IMR-90 (cell line): ENCODE results near the gene OTOA. TPM values are rescaled to one million over a fixed set of nuclear protein-coding genes. Genes with fewer than 3 reads are reported as not detected.
"Not testable (repeated sequence)": the region's sequence is repeated elsewhere in the genome, so short reads cannot be mapped to it uniquely, and the experiment has no call there.

Source experiments
- ATAC-seq: fragments of 200-7000 bp; cut with Tn5 transposase; 2 replicates; pipeline ENCODE4 v1.9.1; 2020; ENCODE audit warnings: low read depth, mild to moderate bottlenecking, moderate library complexity
- BruUV-seq: library from RNA; stranded (reverse); fragments of 400-500 nt; replicated peaks from 2 replicates; lab custom pipeline; 2021; lab: Mats Ljungman, UMichigan
- CTCF ChIA-PET: fragments of 300-600 bp; formaldehyde crosslinking; extraction: SDS; loops from one replicate; lab custom pipeline; 2021; ENCODE audit warnings: antibody characterized with exemption; lab: Yijun Ruan, JAX
- POLR2A ChIA-PET: fragments of 300-600 bp; sonication (Branson Sonifier 250); formaldehyde crosslinking; loops from one replicate; lab custom pipeline; 2022; ENCODE audit warnings: antibody characterized with exemption; ENCODE audit not compliant: unreplicated experiment; lab: Charles Lee
- DNase-seq: peaks from one replicate; pipeline ENCODE4 v3.0.0; 2013
- H2AFZ ChIP-seq: replicated peaks from 2 replicates; pipeline ENCODE3; 2013; ENCODE audit warnings: low read length, mild to moderate bottlenecking; ENCODE audit not compliant: poor library complexity
- H2AK5ac ChIP-seq: 2 replicates; pipeline ENCODE4 v1.6.1; 2013; ENCODE audit warnings: low read depth, low read length, inconsistent platforms
- H2AK9ac ChIP-seq: replicated peaks from 2 replicates; pipeline ENCODE3; 2013; ENCODE audit warnings: mild to moderate bottlenecking, low read depth, low read length, moderate library complexity; ENCODE audit not compliant: poor library complexity
- H2BK120ac ChIP-seq: 2 replicates; pipeline ENCODE4 v1.6.1; 2013; ENCODE audit warnings: low read depth, low read length, inconsistent platforms
- H2BK15ac ChIP-seq: 3 replicates; pipeline ENCODE4 v1.6.1; 2013; ENCODE audit warnings: low read depth, low read length, inconsistent platforms
- H2BK20ac ChIP-seq: 2 replicates; pipeline ENCODE4 v1.6.1; 2013; ENCODE audit warnings: low read depth, mild to moderate bottlenecking, inconsistent platforms, low read length, moderate library complexity
- H2BK5ac ChIP-seq: 2 replicates; pipeline ENCODE4 v1.6.1; 2013; ENCODE audit warnings: mild to moderate bottlenecking, low read depth, low read length, inconsistent platforms; ENCODE audit not compliant: poor library complexity, severe bottlenecking
- H3K14ac ChIP-seq: replicated peaks from 2 replicates; pipeline ENCODE4 v1.6.1; 2013; ENCODE audit warnings: low read depth, low read length, inconsistent platforms
- H3K18ac ChIP-seq: 2 replicates; pipeline ENCODE4 v1.6.1; 2013; ENCODE audit warnings: low read depth, low read length, control low read depth
- H3K23ac ChIP-seq: 2 replicates; pipeline ENCODE4 v1.6.1; 2013; ENCODE audit warnings: low read depth, low read length, inconsistent platforms
- H3K27ac ChIP-seq: 2 replicates; pipeline ENCODE4 v1.5.1; 2013; ENCODE audit warnings: mild to moderate bottlenecking, control low read depth, low read length; ENCODE audit not compliant: insufficient read depth
- H3K27me3 ChIP-seq: 2 replicates; pipeline ENCODE4 v1.6.1; 2013; ENCODE audit warnings: low read length; ENCODE audit not compliant: control insufficient read depth, insufficient read depth
- H3K36me3 ChIP-seq: 2 replicates; pipeline ENCODE4 v1.6.1; 2013; ENCODE audit warnings: low read length, mixed read lengths; ENCODE audit not compliant: control insufficient read depth, insufficient read depth
- H3K4ac ChIP-seq: 2 replicates; pipeline ENCODE4 v1.6.1; 2013; ENCODE audit warnings: low read depth, low read length, inconsistent platforms
- H3K4me1 ChIP-seq: 2 replicates; pipeline ENCODE4 v1.6.1; 2013; ENCODE audit warnings: low read length, mixed read lengths; ENCODE audit not compliant: control insufficient read depth, insufficient read depth
- H3K4me2 ChIP-seq: 2 replicates; pipeline ENCODE4 v1.6.1; 2013; ENCODE audit warnings: low read depth, mild to moderate bottlenecking, control low read depth, low read length, moderate library complexity
- H3K4me3 ChIP-seq: 2 replicates; pipeline ENCODE4 v1.5.1; 2013; ENCODE audit warnings: low read depth, mild to moderate bottlenecking, control low read depth, low read length, moderate library complexity; ENCODE audit not compliant: insufficient read depth
- H3K56ac ChIP-seq: 2 replicates; pipeline ENCODE4 v1.6.1; 2013; ENCODE audit warnings: low read length, inconsistent platforms; ENCODE audit not compliant: insufficient read depth; ENCODE audit errors: extremely low read depth
- H3K79me1 ChIP-seq, 2 experiments: 2 replicates each; pipeline ENCODE4 v1.6.1; 2013; ENCODE audit warnings: low read length in 2 of 2, inconsistent platforms in 1 of 2, low read depth in 1 of 2
- H3K9ac ChIP-seq: 2 replicates; pipeline ENCODE4 v1.6.1; 2013; ENCODE audit warnings: low read depth, low read length, control low read depth
- H3K9me1 ChIP-seq: 2 replicates; pipeline ENCODE4 v1.6.1; 2013; ENCODE audit warnings: low read length, inconsistent platforms; ENCODE audit not compliant: insufficient read depth
- H3K9me3 ChIP-seq: 2 replicates; pipeline ENCODE4 v1.6.1; 2013; ENCODE audit warnings: low read length; ENCODE audit not compliant: control insufficient read depth, insufficient read depth
- H4K20me1 ChIP-seq: 2 replicates; pipeline ENCODE4 v1.6.1; 2013; ENCODE audit warnings: low read length, inconsistent platforms; ENCODE audit not compliant: insufficient read depth
- H4K5ac ChIP-seq: 2 replicates; pipeline ENCODE4 v1.6.1; 2013; ENCODE audit warnings: mild to moderate bottlenecking, low read depth, low read length, control low read depth
- H4K8ac ChIP-seq, 2 experiments: 2 replicates each; pipeline ENCODE4 v1.6.1; 2013; ENCODE audit warnings: low read depth in 2 of 2, low read length in 2 of 2, control low read depth in 1 of 2, inconsistent platforms in 1 of 2
- H4K91ac ChIP-seq: 2 replicates; pipeline ENCODE4 v1.6.1; 2013; ENCODE audit warnings: low read depth, low read length, inconsistent platforms; ENCODE audit not compliant: insufficient read depth
- FOS ChIP-seq: fragments of 150-350 bp; IDR thresholded peaks from 2 replicates; pipeline ENCODE4 v1.6.1; 2016; ENCODE audit warnings: low read depth, low read length
- MAFK ChIP-seq: IDR thresholded peaks from 2 replicates; pipeline ENCODE4 v1.6.1; 2012; ENCODE audit warnings: low read depth, low read length, improper control_type of control experiment
- NFE2L2 ChIP-seq: fragments of 150-350 bp; IDR thresholded peaks from 2 replicates; pipeline ENCODE4 v1.6.1; 2016; ENCODE audit warnings: low read depth, mild to moderate bottlenecking, low read length
- WGBS, 2 experiments: methylation state at CpG; one replicate each; pipeline versions ENCODE4 v1.1.5 to v1.1.7; 2013; ENCODE audit warnings: missing lambda C conversion rate in 2 of 2; ENCODE audit not compliant: insufficient read length in 1 of 2; ENCODE audit errors: extremely low coverage in 2 of 2; 5-methylcytosine and 5-hydroxymethylcytosine counted together
- dilution Hi-C: fragments of 300-500 bp; cut with HindIII; formaldehyde crosslinking; loops from one replicate; pipeline ENCODE4 v1.14.3; 2018; ENCODE audit warnings: low sequenced_read_pairs; ENCODE audit not compliant: unreplicated experiment
- in situ Hi-C: fragments of 300-500 bp; cut with MboI; formaldehyde crosslinking; loops from 3 replicates; pipeline ENCODE4 v1.14.3; 2019; ENCODE audit warnings: low sequenced_read_pairs, inconsistent platforms, mixed read lengths
- intact Hi-C: fragments of 100-400 bp; cut with micrococcal nuclease; formaldehyde crosslinking; loops from 2 replicates; pipeline ENCODE4 v1.10.0; 2022
- polyA plus RNA-seq, 3 experiments: library from polyadenylated mRNA; depleted of rRNA; stranded (reverse); fragments of >200 nt; gene quantifications; 2 replicates each; pipeline ENCODE4 v1.2.3, GENCODE V29; 2012; ENCODE audit warnings: low replicate concordance in 1 of 3
- total RNA-seq: library from RNA; depleted of rRNA; stranded (reverse); fragments of >200 nt; gene quantifications from 2 replicates; pipeline ENCODE4 v1.2.3, GENCODE V29; 2012

The OTOA gene
- total and polyA plus RNA-seq, 2 of the 4 experiments (the other 2 are of a cell fraction): 0.02 TPM; not detected in 1

DNA sequence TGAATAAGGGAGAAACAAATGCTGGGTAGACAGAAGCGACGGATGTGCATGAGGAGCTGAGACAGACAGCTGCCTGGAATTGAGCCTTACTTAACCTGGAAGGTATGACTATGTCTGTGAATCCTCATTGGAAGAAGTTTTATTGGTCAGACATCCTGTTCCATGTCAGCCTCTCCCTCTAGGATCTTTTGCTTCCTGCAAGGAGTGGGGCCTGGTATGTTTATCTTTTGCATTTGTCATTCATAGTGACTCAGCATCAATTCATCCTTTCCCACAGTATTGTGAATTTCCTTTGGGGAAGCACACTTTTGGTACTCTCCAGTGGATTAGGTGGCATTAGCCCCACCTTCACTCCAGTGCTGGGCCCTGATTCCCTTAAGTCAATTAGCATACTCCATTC lies 105.5 kb downstream of the OTOA start:
- H3K4ac ChIP-seq: 0 out of 2 replicates have a peak overlapping the region, but pooled peaks have one; percentile 34
- peak overlapping the region; percentile 64; the same call in 1 of the 2 replicates for H2BK20ac ChIP-seq
- H2BK15ac ChIP-seq, H3K14ac ChIP-seq, H3K18ac ChIP-seq, H3K9me1 ChIP-seq, intact Hi-C loops, H3K56ac ChIP-seq, H3K79me1 ChIP-seq, H2AFZ ChIP-seq, CTCF ChIA-PET, H3K27me3 ChIP-seq, dilution Hi-C loops, H3K9me3 ChIP-seq, H3K36me3 ChIP-seq, H2AK9ac ChIP-seq, POLR2A ChIA-PET, H2AK5ac ChIP-seq, H3K23ac ChIP-seq, H4K91ac ChIP-seq, H3K9ac ChIP-seq, H2BK5ac ChIP-seq, H4K8ac ChIP-seq, H3K4me3 ChIP-seq, H4K20me1 ChIP-seq, in situ Hi-C loops, BruUV-seq, H3K27ac ChIP-seq, H3K4me1 ChIP-seq: not testable (repeated sequence)
- H3K4me2 ChIP-seq: peak overlapping the region; percentile 33; the same call in 1 of the 2 replicates
- peak; percentile 96 for ATAC-seq
- no CpG with 5 or more reads among the region's 2 CpGs for WGBS, 2 experiments
- H2BK120ac ChIP-seq: peak overlapping the region; percentile 73
- peak; percentile 89 for DNase-seq
- TF ChIP-seq MAFK: peak; percentile 48; the same call in 1 of the 2 replicates
- TF ChIP-seq FOS: 0 out of 2 replicates have a peak, but pooled peaks have one; percentile 31
- TF ChIP-seq NFE2L2: peak; percentile 85
- H4K5ac ChIP-seq: peak overlapping the region; percentile 44; the same call in 1 of the 2 replicates

DNA sequence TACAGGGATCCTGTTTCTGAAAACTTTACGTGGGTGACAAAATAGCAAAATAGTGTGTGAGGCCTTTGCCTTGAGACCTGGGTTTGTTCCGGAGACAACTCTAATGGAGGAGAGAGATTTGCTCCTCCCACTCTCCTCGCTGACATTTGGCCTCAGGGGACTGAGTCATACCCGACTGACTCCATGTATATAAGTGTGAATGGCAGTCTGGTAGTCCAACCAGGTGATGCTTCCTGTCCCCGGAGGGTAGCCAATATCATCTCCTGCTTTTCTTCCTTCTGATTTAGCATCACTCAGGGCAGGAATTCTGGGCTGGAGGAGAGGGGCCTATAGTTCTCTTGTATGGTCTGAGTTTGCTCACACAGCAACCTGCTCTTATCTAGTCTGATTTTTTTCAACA lies 106.8 kb downstream of the OTOA start:
- not testable (repeated sequence) for H3K4me3 ChIP-seq, H2BK20ac ChIP-seq

More for the DNA sequence above, 106.8 kb downstream of the OTOA start:
- BruUV-seq, H4K91ac ChIP-seq, H3K79me1 ChIP-seq, H3K27ac ChIP-seq, H3K4ac ChIP-seq, H4K8ac ChIP-seq, H3K4me2 ChIP-seq, H3K27me3 ChIP-seq, H3K9me1 ChIP-seq, H3K36me3 ChIP-seq, dilution Hi-C loops, H2AFZ ChIP-seq, H2AK5ac ChIP-seq, H4K5ac ChIP-seq, CTCF ChIA-PET, H3K9ac ChIP-seq, H3K14ac ChIP-seq, H3K18ac ChIP-seq, H2BK5ac ChIP-seq, H3K56ac ChIP-seq, H3K9me3 ChIP-seq, H3K23ac ChIP-seq, H2BK120ac ChIP-seq, H4K20me1 ChIP-seq, ATAC-seq, intact Hi-C loops, H2AK9ac ChIP-seq, in situ Hi-C loops, H2BK15ac ChIP-seq, POLR2A ChIA-PET, DNase-seq, H3K4me1 ChIP-seq: not testable (repeated sequence)
- WGBS, 2 experiments: no CpG with 5 or more reads among the region's 5 CpGs
